GM23338 (cell line): ENCODE data around the gene KRTAP19-5. TPM values are rescaled to one million over a fixed set of nuclear protein-coding genes. Genes with fewer than 3 reads are reported as not detected.

Experiments
- ATAC-seq: fragments of 200-7000 bp; cut with Tn5 transposase; 3 replicates; pipeline ENCODE4 v1.9.1; 2020
- DNase-seq: peaks from one replicate; pipeline ENCODE4 v3.0.0-alpha.2; 2015; ENCODE audit warnings: low spot score
- H2AFZ ChIP-seq: fragments of 200-600 bp; sonication (generic); 2 replicates; pipeline ENCODE4 v1.8.0; 2016; ENCODE audit warnings: antibody characterized with exemption, mild to moderate bottlenecking, moderate library complexity
- H3F3A ChIP-seq: fragments of 200-600 bp; sonication (generic); replicated peaks from 2 replicates; pipeline ENCODE4 v1.8.0; 2017; ENCODE audit warnings: antibody characterized with exemption, mixed run types, low read depth
- H3K27ac ChIP-seq: fragments of 200-600 bp; sonication (generic); 2 replicates; pipeline ENCODE4 v1.6.1; 2016; ENCODE audit warnings: low read depth
- H3K27me3 ChIP-seq: fragments of 200-600 bp; sonication (generic); 2 replicates; pipeline ENCODE4 v1.8.0; 2016; ENCODE audit warnings: mild to moderate bottlenecking, mixed run types, moderate library complexity; ENCODE audit not compliant: insufficient read depth
- H3K36me3 ChIP-seq: fragments of 200-600 bp; sonication (generic); 2 replicates; pipeline ENCODE4 v1.8.0; 2016; ENCODE audit warnings: mild to moderate bottlenecking; ENCODE audit not compliant: insufficient read depth
- H3K4me1 ChIP-seq: fragments of 200-600 bp; sonication (generic); 2 replicates; pipeline ENCODE4 v1.8.0; 2016; ENCODE audit warnings: mild to moderate bottlenecking, moderate library complexity; ENCODE audit not compliant: insufficient read depth
- H3K4me2 ChIP-seq: fragments of 200-600 bp; sonication (generic); 2 replicates; pipeline ENCODE4 v1.7.1; 2017; ENCODE audit warnings: mixed run types
- H3K4me3 ChIP-seq: fragments of 200-600 bp; sonication (generic); 2 replicates; pipeline ENCODE4 v1.6.1; 2016; ENCODE audit warnings: mixed run types
- H3K79me2 ChIP-seq: fragments of 200-600 bp; sonication (generic); replicated peaks from 2 replicates; pipeline ENCODE4 v1.8.0; 2017; ENCODE audit warnings: mild to moderate bottlenecking; ENCODE audit not compliant: insufficient read depth
- H3K9me2 ChIP-seq: fragments of 200-600 bp; sonication (generic); 2 replicates; pipeline ENCODE4 v1.8.0; 2017; ENCODE audit not compliant: insufficient read depth
- H4K20me1 ChIP-seq: fragments of 200-600 bp; sonication (generic); replicated peaks from 2 replicates; pipeline ENCODE4 v1.8.0; 2017; ENCODE audit warnings: mild to moderate bottlenecking; ENCODE audit not compliant: insufficient read depth
- H3K27ac Mint-ChIP-seq: 2 replicates; pipeline ENCODE4 v1.8.0; 2020; ENCODE audit warnings: inconsistent platforms, mild to moderate bottlenecking, moderate library complexity, mixed read lengths
- H3K27me3 Mint-ChIP-seq: 3 replicates; pipeline ENCODE4 v1.8.0; 2022; ENCODE audit warnings: low read depth, mild to moderate bottlenecking, moderate library complexity, mixed read lengths, inconsistent platforms; ENCODE audit not compliant: insufficient read depth, poor library complexity
- H3K36me3 Mint-ChIP-seq: 3 replicates; pipeline ENCODE4 v1.8.0; 2021; ENCODE audit warnings: low read depth, mild to moderate bottlenecking, inconsistent platforms, moderate library complexity, mixed read lengths
- H3K4me1 Mint-ChIP-seq: 3 replicates; pipeline ENCODE4 v1.8.0; 2020; ENCODE audit warnings: mild to moderate bottlenecking, inconsistent platforms, mixed read lengths
- H3K4me3 Mint-ChIP-seq: 3 replicates; pipeline ENCODE4 v1.8.0; 2021; ENCODE audit warnings: moderate library complexity, mild to moderate bottlenecking, inconsistent platforms, mixed read lengths
- H3K9me3 Mint-ChIP-seq: 3 replicates; pipeline ENCODE4 v1.8.0; 2020; ENCODE audit warnings: moderate library complexity, mild to moderate bottlenecking, inconsistent platforms, mixed read lengths
- CREB1 ChIP-seq: fragments of 250-450 bp; sonication (Bioruptor Pico); IDR thresholded peaks from 2 replicates; pipeline ENCODE4 v1.5.0; 2020; ENCODE audit warnings: low read depth, mild to moderate bottlenecking, moderate library complexity
- CTCF ChIP-seq, 2 experiments: fragments of 200-600 bp in 1 of 2; sonication (generic) in 1 of 2; conservative IDR thresholded peaks; 2 replicates each; pipeline versions ENCODE4 v1.5.1 to v1.6.1; 2016 to 2017; ENCODE audit warnings: antibody characterized with exemption in 2 of 2, low read depth in 2 of 2, mild to moderate bottlenecking in 2 of 2, moderate library complexity in 1 of 2
- ETS1 ChIP-seq: IDR thresholded peaks from 2 replicates; pipeline ENCODE4 v1.6.1; 2016; ENCODE audit warnings: antibody characterized with exemption
- EZH2 ChIP-seq: fragments of 200-600 bp; sonication (generic); IDR thresholded peaks from one replicate; pipeline ENCODE4 v1.8.0; 2017; ENCODE audit warnings: antibody characterized with exemption, mild to moderate bottlenecking, low read depth; ENCODE audit not compliant: unreplicated experiment
- JUNB ChIP-seq: IDR thresholded peaks from one replicate; pipeline ENCODE4 v1.6.1; 2016; ENCODE audit warnings: antibody characterized with exemption; ENCODE audit not compliant: unreplicated experiment
- NANOG ChIP-seq: IDR thresholded peaks from 2 replicates; pipeline ENCODE4 v1.6.1; 2016; ENCODE audit warnings: antibody characterized with exemption, borderline replicate concordance
- POLR2AphosphoS5 ChIP-seq: IDR thresholded peaks from 2 replicates; pipeline ENCODE4 v1.6.1; 2016; ENCODE audit warnings: antibody characterized with exemption, low read depth
- REST ChIP-seq: IDR thresholded peaks from one replicate; pipeline ENCODE4 v1.6.1; 2018; ENCODE audit warnings: antibody characterized with exemption; ENCODE audit not compliant: unreplicated experiment
- ZNF114 ChIP-seq: fragments of 250-450 bp; sonication (Bioruptor Pico); IDR thresholded peaks from 2 replicates; pipeline ENCODE4 v1.5.0; 2020; ENCODE audit warnings: mild to moderate bottlenecking, moderate library complexity
- ZNF331 ChIP-seq: fragments of 250-450 bp; sonication (Bioruptor Pico); IDR thresholded peaks from 2 replicates; pipeline ENCODE4 v1.5.0; 2020; ENCODE audit warnings: low read depth, mild to moderate bottlenecking, moderate library complexity
- ZNF462 ChIP-seq: fragments of 250-450 bp; sonication (Bioruptor Pico); IDR thresholded peaks from 2 replicates; pipeline ENCODE4 v1.5.0; 2020; ENCODE audit warnings: mild to moderate bottlenecking, moderate library complexity
- polyA plus RNA-seq: library from polyadenylated mRNA; unstranded; fragments of >200 nt; fragmentation: Nextera tagmentation; extraction: Ambion mirVana; gene quantifications from 2 replicates; pipeline ENCODE4 v1.2.1, GENCODE V29; 2016
- total RNA-seq: library from RNA; depleted of rRNA; stranded (reverse); fragments of >200 nt; shearing (Covaris generic); gene quantifications from 2 replicates; pipeline ENCODE4 v1.2.3, GENCODE V29; 2014

Gene KRTAP19-5
- total and polyA plus RNA-seq, 2 experiments from 2014 or later = not detected

- Histone ChIP-seq H3K27me3 (no peaks in the 10 kb centered on the region), H2AFZ (no peak overlapping the region), H4K20me1 (no peaks in the 10 kb centered on the region), H3K9me2 (no peaks in the 10 kb centered on the region), H3K27ac (no peak overlapping the region), H3K4me2 (no peak overlapping the region), H3K36me3 (no peaks in the 10 kb centered on the region), H3K4me1 (no peaks in the 10 kb centered on the region), H3F3A (no peaks in the 10 kb centered on the region), H3K79me2 (no peaks in the 10 kb centered on the region), H3K4me3 (no peak overlapping the region)
- Mint-ChIP-seq H3K4me1 (no peaks in the 10 kb centered on the region), H3K27me3 (no peaks in the 10 kb centered on the region), H3K4me3 (no peak overlapping the region), H3K36me3 (peaks cover 27% of the 10 kb centered on the region; the same call in 2 of the 3 replicates), H3K9me3 (peaks cover 42% of the 10 kb centered on the region), H3K27ac (no peak overlapping the region)
- TF ChIP-seq JUNB = no peak
- no peak for TF ChIP-seq CREB1 (CRISPR knock-in tag)
- TF ChIP-seq NANOG = no peak
- TF ChIP-seq ZNF114 (CRISPR knock-in tag) = no peak
- no peak for TF ChIP-seq CTCF (conservative IDR thresholded peaks at IDR 0.05; ENCODE audit: low read depth in 2 of 2)
- TF ChIP-seq EZH2 = no peak
- no peak for TF ChIP-seq ZNF331
- TF ChIP-seq ETS1 = no peak
- TF ChIP-seq REST = no peak
- ATAC-seq = no peak
- DNase-seq = no peak
These were observed 15.8 kb downstream of the KRTAP19-5 start for GRCh38 chr21:30486180-30486579.

GRCh38 chr21:30482130-30482529 lies 19.8 kb downstream of the KRTAP19-5 start:
- H3K4me3 ChIP-seq = no peak overlapping the region
- H3K9me2 ChIP-seq = no peaks in the 10 kb centered on the region
- H3F3A ChIP-seq = no peaks in the 10 kb centered on the region
- H3K79me2 ChIP-seq = no peaks in the 10 kb centered on the region
- H3K4me1 ChIP-seq = no peaks in the 10 kb centered on the region
- H3K4me2 ChIP-seq = no peak overlapping the region
- peaks cover 3% of the 10 kb centered on the region; the same call in 2 of the 3 replicates for H3K4me1 Mint-ChIP-seq
- peaks cover 25% of the 10 kb centered on the region for H3K9me3 Mint-ChIP-seq
- no peak overlapping the region for H2AFZ ChIP-seq
- H3K27ac ChIP-seq = no peak overlapping the region
- no peaks in the 10 kb centered on the region for H3K36me3 ChIP-seq
- no peak overlapping the region for H3K27ac Mint-ChIP-seq
- no peak for ATAC-seq
- no peak overlapping the region for H3K4me3 Mint-ChIP-seq
- H3K36me3 Mint-ChIP-seq = peaks cover 21% of the 10 kb centered on the region; the same call in 2 of the 3 replicates
- no peak for DNase-seq
- no peaks in the 10 kb centered on the region for H4K20me1 ChIP-seq
- no peaks in the 10 kb centered on the region for H3K27me3 ChIP-seq
- no peaks in the 10 kb centered on the region for H3K27me3 Mint-ChIP-seq
- no peak for TF ChIP-seq ZNF331
- TF ChIP-seq ZNF462 (CRISPR knock-in tag) = no peak
- no peak for TF ChIP-seq POLR2AphosphoS5
